ENCODE results near the gene PDE5A. TPM values are rescaled to one million over a fixed set of nuclear protein-coding genes. Genes with fewer than 3 reads are reported as not detected.

The PDE5A gene
- total and polyA plus RNA-seq, 2 donors (not counting 1 experiment from before 2014, with no cell fraction given), result 0.49 to 1.4 TPM

DNA sequence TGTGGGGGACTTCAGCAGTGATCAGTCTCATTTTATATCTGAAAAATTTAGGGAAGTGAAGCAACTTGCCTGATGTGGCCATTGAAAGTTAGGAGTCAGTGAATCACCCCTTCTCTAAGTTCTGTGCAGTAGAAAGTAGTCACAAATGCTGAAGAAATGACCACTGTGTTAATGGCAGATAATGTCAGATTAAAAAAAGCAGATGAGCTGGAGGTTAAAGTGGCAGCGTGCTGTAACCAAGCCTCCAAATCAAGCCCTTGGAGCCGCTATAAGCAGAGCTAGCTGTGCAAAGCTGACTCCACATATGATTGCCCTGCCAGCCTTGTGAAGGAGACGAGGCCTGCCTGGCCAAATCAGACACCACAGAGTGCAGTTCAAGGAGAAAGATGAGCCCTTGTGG, 39.2 kb upstream of the PDE5A start:
- 86% methylated on average over 3 of the region's 3 CpGs for WGBS (ENCODE audit: insufficient coverage)

DNA sequence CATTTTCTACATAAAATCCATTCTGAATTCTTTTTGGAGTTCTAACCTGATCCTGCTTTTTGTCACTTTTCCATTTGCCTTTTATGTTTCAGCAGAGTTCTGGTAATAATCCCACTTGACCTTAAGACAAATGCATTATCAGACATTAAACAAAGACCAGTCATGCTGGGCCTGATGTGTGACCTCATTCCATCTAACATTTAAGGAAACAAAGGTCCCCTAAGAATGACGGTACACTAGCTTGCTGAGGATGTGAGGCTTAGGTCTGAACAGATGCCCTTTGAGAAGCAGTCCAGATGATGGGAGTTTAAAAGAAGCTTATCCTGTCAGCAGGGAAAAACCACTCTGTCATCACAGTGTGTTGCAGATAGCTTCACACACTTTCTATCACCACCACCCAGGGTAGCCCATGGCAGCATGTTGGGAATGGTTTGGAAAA, 38.1 kb upstream of the PDE5A start:
- POLR2A ChIA-PET, result no interaction called here
- ATAC-seq (ENCODE audit: low read depth), result no peak

More for the DNA sequence above, 39.2 kb upstream of the PDE5A start:
- H3K9me3 Mint-ChIP-seq (ENCODE audit: insufficient read depth), result no peaks in the 10 kb centered on the region
- Histone ChIP-seq H3K9ac (ENCODE audit: low read length) (no peak overlapping the region), H3K4me2 (replicated peaks; ENCODE audit: low read depth, low read length, poor library complexity, severe bottlenecking) (no peak overlapping the region), H3K4me3 (ENCODE audit: control extremely low read depth in 1 of 5, extremely low read depth in 1 of 5, insufficient read depth in 1 of 5, low read depth in 2 of 5, low read length in 4 of 5) (no peak overlapping the region), H3K9me3 (ENCODE audit: control extremely low read depth in 1 of 3, control insufficient read depth in 2 of 3, insufficient read depth in 1 of 3, low read length in 2 of 3) (no peaks in the 10 kb centered on the region), H3K36me3 (replicated peaks in 1 of 2; ENCODE audit: control extremely low read depth in 1 of 2, control insufficient read depth in 1 of 2, extremely low read depth in 1 of 2, insufficient read depth in 2 of 2, low read length in 1 of 2) (no peaks in the 10 kb centered on the region), H3K27me3 (replicated peaks in 1 of 4; ENCODE audit: control extremely low read depth in 1 of 4, control insufficient read depth in 3 of 4, insufficient read depth in 4 of 4, low read length in 3 of 4) (peaks cover 0 to 3% (median 0%) of the 10 kb centered on the region in 4 experiments), H4K20me1 (ENCODE audit: control insufficient read depth, insufficient read depth, low read length, poor library complexity, severe bottlenecking) (no peaks in the 10 kb centered on the region), H3K79me2 (ENCODE audit: control insufficient read depth, insufficient read depth, low read length) (no peaks in the 10 kb centered on the region), H2AFZ (ENCODE audit: insufficient read depth, low read depth, low read length, poor library complexity, severe bottlenecking) (no peak overlapping the region), H3K4me1 (ENCODE audit: control insufficient read depth in 2 of 2, insufficient read depth in 2 of 2, low read length in 2 of 2) (no peaks in the 10 kb centered on the region), H3K27ac (ENCODE audit: low read length in 2 of 2) (no peak overlapping the region)
- no peak for DNase-seq
- no peak overlapping the region for H3K27ac Mint-ChIP-seq
- POLR2A ChIA-PET, result no interaction called here
- no peak overlapping the region for H3K4me3 Mint-ChIP-seq
- peaks cover 4% of the 10 kb centered on the region for H3K27me3 Mint-ChIP-seq
- H3K4me1 Mint-ChIP-seq, result no peaks in the 10 kb centered on the region
- CTCF ChIA-PET, result no interaction called here
- intact Hi-C loops (cut with micrococcal nuclease), result no loop called here
- TF ChIP-seq, protein P1, sequence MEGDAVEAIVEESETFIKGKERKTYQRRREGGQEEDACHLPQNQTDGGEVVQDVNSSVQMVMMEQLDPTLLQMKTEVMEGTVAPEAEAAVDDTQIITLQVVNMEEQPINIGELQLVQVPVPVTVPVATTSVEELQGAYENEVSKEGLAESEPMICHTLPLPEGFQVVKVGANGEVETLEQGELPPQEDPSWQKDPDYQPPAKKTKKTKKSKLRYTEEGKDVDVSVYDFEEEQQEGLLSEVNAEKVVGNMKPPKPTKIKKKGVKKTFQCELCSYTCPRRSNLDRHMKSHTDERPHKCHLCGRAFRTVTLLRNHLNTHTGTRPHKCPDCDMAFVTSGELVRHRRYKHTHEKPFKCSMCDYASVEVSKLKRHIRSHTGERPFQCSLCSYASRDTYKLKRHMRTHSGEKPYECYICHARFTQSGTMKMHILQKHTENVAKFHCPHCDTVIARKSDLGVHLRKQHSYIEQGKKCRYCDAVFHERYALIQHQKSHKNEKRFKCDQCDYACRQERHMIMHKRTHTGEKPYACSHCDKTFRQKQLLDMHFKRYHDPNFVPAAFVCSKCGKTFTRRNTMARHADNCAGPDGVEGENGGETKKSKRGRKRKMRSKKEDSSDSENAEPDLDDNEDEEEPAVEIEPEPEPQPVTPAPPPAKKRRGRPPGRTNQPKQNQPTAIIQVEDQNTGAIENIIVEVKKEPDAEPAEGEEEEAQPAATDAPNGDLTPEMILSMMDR (IDR thresholded peaks at IDR 0.05), result no peak
- no peak for TF ChIP-seq EZH2 (IDR thresholded peaks at IDR 0.05; ENCODE audit: borderline replicate concordance, insufficient read depth, low read depth, low read length, poor library complexity, severe bottlenecking)
- no peak for ATAC-seq (ENCODE audit: low read depth)

More for the DNA sequence above, 38.1 kb upstream of the PDE5A start:
- Histone ChIP-seq H3K27ac (ENCODE audit: low read length in 2 of 2) (no peak overlapping the region), H2AFZ (ENCODE audit: insufficient read depth, low read depth, low read length, poor library complexity, severe bottlenecking) (no peak overlapping the region), H3K4me1 (ENCODE audit: control insufficient read depth in 2 of 2, insufficient read depth in 2 of 2, low read length in 2 of 2) (no peaks in the 10 kb centered on the region), H3K9me3 (ENCODE audit: control extremely low read depth in 1 of 3, control insufficient read depth in 2 of 3, insufficient read depth in 1 of 3, low read length in 2 of 3) (no peaks in the 10 kb centered on the region), H4K20me1 (ENCODE audit: control insufficient read depth, insufficient read depth, low read length, poor library complexity, severe bottlenecking) (no peaks in the 10 kb centered on the region), H3K4me2 (replicated peaks; ENCODE audit: low read depth, low read length, poor library complexity, severe bottlenecking) (no peak overlapping the region), H3K9ac (ENCODE audit: low read length) (no peak overlapping the region), H3K79me2 (ENCODE audit: control insufficient read depth, insufficient read depth, low read length) (no peaks in the 10 kb centered on the region), H3K36me3 (replicated peaks in 1 of 2; ENCODE audit: control extremely low read depth in 1 of 2, control insufficient read depth in 1 of 2, extremely low read depth in 1 of 2, insufficient read depth in 2 of 2, low read length in 1 of 2) (no peaks in the 10 kb centered on the region), H3K4me3 (ENCODE audit: control extremely low read depth in 1 of 5, extremely low read depth in 1 of 5, insufficient read depth in 1 of 5, low read depth in 2 of 5, low read length in 4 of 5) (no peak overlapping the region), H3K27me3 (replicated peaks in 1 of 4; ENCODE audit: control extremely low read depth in 1 of 4, control insufficient read depth in 3 of 4, insufficient read depth in 4 of 4, low read length in 3 of 4) (peaks cover 0 to 3% (median 0%) of the 10 kb centered on the region in 4 experiments)
- Mint-ChIP-seq H3K9me3 (ENCODE audit: insufficient read depth) (no peaks in the 10 kb centered on the region), H3K4me3 (no peak overlapping the region), H3K27me3 (peaks cover 7% of the 10 kb centered on the region), H3K4me1 (no peaks in the 10 kb centered on the region), H3K27ac (no peak overlapping the region)
- CTCF ChIA-PET, result no interaction called here
- intact Hi-C loops (cut with micrococcal nuclease), result no loop called here
- no peak for TF ChIP-seq EZH2 (IDR thresholded peaks at IDR 0.05; ENCODE audit: borderline replicate concordance, insufficient read depth, low read depth, low read length, poor library complexity, severe bottlenecking)
- TF ChIP-seq, protein P1 (IDR thresholded peaks at IDR 0.05), result no peak
- DNase-seq, result no peak
- no CpG with 5 or more reads among the region's 1 CpG for WGBS (ENCODE audit: insufficient coverage)
